ENCODE data around the gene KIF26A.
"Not testable (repeated sequence)": the region's sequence is repeated elsewhere in the genome, so short reads cannot be mapped to it uniquely, and the experiment has no call there.

Gene KIF26A

DNA sequence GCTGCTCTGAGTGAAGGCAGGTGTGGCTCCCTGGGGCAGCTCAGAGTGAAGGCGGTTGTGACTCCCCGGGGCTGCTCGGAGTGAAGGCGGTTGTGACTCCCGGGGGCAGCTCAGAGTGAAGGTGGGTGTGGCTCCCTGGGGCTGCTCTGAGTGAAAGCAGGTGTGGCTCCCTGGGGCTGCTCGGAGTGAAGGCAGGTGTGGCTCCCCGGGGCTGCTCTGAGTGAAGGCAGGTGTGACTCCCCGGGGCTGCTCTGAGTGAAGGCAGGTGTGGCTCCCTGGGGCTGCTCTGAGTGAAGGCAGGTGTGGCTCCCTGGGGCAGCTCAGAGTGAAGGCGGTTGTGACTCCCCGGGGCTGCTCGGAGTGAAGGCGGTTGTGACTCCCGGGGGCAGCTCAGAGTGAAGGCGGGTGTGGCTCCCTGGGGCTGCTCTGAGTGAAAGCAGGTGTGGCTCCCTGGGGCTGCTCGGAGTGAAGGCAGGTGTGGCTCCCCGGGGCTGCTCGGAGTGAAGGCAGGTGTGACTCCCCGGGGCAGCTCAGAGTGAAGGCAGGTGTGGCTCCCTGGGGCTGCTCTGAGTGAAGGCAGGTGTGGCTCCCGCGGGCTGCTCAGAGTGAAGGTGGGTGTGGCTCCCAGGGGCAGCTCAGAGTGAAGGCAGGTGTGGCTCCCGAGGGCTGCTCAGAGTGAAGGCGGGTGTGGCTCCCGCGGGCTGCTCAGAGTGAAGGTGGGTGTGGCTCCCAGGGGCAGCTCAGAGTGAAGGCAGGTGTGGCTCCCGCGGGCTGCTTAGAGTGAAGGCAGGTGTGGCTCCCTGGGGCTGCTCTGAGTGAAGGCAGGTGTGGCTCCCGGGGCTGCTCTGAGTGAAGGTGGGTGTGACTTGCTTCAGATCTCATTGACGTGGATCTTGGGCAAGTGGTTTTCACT lies 87.1 kb downstream of the KIF26A start:
- not testable (repeated sequence) for DNase-seq

DNA sequence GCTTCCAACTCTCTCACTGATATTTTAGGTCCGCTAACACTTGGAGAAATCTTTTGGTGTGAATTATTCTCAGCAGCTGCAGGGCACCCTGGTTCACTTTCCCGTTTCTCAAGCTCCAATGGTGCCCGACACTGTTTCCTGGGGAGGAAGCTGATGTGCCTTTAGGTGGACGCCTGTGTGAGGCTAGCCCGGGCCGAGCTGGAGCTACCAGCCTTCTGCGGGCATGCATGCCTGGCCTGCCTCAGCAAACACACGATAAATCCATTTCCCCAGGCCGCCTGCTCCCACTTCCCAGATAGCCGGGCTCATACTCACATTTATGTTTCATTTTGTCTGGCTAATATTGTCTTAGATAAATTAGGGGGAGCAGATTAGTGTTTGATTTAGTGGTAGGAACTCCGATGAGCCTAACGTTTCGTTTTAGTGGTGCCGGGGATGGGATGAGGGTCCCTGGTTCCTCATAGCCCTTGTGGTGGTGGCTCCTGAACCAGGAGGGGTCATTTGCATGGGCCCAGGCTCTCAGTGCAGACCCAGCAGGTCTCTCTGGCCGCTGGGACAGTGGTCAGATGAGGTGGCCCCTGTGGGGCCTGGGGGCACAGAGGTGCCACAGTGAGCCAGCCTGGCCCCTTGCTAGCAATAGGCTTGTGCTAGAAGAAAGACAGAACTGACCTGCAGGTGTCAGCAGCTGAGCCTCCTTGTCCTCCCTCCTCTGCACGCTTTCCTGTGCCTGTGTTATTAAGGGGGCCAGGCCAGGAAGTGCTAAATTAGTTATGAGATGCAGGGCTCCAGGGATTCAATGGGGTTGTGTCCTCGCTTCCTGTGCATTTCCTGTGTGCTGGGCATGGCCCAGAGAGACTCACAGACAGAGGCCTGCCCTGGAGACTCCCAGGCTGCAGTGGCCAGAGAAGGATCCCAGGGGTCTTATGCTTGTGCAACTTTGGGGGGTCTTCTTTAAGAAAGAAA lies 88.3 kb downstream of the KIF26A start:
- no peak for DNase-seq

DNA sequence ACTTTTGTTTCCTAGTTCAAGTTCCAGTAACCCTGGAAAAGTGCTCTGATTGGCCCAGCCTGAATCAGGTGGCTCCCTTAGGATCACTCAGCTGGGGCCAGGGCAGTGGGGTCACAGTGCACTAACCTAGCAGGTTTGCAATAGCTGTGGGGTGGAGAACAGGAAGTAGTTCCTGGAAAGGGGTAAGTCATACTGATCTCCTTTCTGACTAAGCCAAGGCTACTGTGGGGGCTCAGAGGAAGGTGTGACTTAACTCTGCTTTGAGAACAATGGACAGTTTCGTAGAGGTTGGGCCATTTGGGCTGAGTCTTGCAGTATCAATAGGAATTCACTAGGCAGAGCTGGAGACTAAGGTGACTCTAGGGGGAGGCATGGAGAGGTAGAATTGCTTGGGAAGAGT lies 89.4 kb downstream of the KIF26A start:
- no peak for DNase-seq

DNA sequence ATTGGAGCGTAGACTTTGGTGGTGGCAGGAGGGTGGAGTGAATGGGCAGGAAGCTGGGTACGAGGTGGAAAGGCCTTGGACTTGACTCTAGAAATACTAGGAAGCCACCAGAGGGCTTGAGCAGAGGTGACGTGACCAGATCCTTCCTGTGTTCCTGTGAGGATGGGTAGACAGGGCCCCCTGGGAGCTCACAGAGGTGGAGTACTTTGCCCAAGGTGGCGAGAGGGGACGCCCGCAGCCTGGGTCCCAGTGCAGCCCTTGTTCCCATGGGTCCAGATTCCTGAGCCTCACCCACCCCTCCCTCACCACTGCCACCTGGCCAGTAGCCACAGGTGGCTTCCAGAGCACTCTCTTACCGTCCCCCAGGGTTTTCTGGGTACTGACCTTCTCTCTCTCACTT lies 89.8 kb downstream of the KIF26A start:
- DNase-seq: no peak

DNA sequence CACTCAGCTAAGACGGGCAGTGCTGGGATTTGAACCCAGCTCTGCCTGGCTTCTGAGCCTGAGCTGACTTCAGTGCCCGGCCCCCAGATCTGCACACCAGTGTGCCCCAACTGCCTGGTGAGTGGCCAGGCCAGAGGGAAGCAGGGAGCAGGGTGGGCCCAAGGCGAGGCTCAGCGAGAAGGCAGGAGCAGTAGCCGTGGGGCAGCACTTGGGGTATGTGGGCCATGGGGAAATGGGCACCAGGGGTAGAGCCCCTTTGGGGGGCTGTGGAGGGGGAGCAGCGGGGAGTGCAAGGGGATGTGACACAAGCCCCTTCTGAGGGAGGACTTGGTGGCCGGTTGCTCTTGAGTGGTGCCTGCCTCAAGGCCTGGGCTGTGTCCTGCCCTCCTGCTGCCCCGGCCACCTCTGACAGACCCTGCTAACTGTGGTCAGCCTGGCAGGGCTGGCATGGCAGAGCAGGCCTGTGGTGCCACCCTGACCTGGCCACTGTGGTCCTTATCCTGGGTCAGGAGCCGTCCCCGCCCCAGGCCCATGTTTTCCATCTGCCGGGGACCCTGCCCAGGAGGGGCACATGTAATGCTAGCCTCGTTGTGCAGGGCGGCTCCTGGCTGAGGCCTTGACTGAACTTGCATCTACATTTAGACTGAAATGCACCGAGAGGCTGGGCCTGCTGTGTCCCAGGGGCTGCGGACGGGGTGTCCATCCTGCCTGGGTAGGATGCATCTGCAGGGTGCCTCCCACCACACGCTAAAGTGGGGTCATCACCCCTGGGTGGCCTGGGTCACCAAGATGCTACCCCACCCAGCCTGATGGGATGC lies 90.5 kb downstream of the KIF26A start:
- DNase-seq: no peak

GRCh38 chr14:104229534-104230055 lies 91.2 kb downstream of the KIF26A start:
- no peak for DNase-seq

DNA sequence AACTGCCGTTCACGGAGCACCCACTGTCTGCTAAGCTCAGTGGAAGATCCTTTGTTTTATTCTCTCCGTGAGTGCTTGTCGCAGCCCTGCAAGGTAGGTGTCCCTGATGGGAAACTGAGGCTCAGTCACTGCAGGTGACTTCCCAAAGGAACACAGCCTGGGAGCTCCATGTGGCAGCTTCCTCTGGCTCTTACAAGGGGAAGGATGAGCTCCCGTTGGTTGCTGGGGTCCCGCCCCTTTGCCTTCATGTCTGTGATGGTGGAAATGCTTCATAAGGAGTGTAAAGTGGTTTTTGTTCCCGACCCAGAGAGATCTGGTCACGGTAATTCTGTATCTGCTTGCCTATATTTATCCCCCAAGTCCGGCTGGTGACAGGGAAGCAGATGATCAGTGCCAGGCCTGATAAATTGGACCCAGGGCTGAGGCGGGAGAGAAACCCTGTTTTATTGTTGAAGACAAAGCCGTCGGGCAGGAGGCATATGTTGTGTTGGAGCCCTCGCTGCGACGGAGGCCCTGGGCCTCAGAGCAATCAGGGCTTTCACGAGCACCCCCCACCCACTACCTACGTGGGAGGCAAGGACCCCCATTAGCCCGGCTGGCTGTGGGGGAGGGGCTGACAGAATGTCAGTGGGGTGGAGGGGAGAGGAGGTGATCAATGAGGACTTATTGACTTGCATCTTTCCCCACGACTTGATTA lies 91.9 kb downstream of the KIF26A start:
- DNase-seq: no peak

Data from inflammatory macrophage treated with lipopolysaccharide for 1 hour (primary cell).